Lower leg skin (tissue), 4 donors: ENCODE results near the gene KAT6B. TPM values are rescaled to one million over a fixed set of nuclear protein-coding genes. Genes with fewer than 3 reads are reported as not detected.

Experiments used
- DNase-seq, 2 donors: peaks; one replicate each; pipeline ENCODE4 v3.0.0-alpha.2; 2019; ENCODE audit warnings: low spot score in 2 of 2
- H3K4me3 ChIP-seq: fragments of 200-600 bp; sonication (generic); 2 replicates; pipeline ENCODE4 v1.5.1; 2017; ENCODE audit warnings: mild to moderate bottlenecking, low read depth; ENCODE audit not compliant: poor library complexity, severe bottlenecking
- CTCF ChIP-seq, 3 donors: fragments of 450-650 bp; IDR thresholded peaks; one replicate each; pipeline ENCODE4 v1.5.1; 2016; ENCODE audit warnings: antibody characterized with exemption in 3 of 3, mild to moderate bottlenecking in 3 of 3, moderate library complexity in 2 of 3
- POLR2A ChIP-seq, 2 donors: fragments of 450-650 bp; IDR thresholded peaks; one replicate each; pipeline ENCODE4 v1.6.1; 2016 to 2017; ENCODE audit warnings: antibody characterized with exemption in 2 of 2, mild to moderate bottlenecking in 1 of 2, moderate library complexity in 1 of 2
- WGBS, 2 donors: methylation state at CpG; one replicate each; pipeline ENCODE4 v1.1.5; 2018; 5-methylcytosine and 5-hydroxymethylcytosine counted together
- intact Hi-C: fragments of 100-400 bp; cut with DNase I; formaldehyde crosslinking; loops from one replicate; pipeline ENCODE4 v1.15.0; 2023; ENCODE audit warnings: low total_unique reads
- total RNA-seq, 4 donors: library from RNA; depleted of rRNA; stranded (reverse); fragments of >200 nt; gene quantifications; one replicate each; pipeline ENCODE4 v1.1.0, GENCODE V29; 2016

KAT6B gene
- total RNA-seq, 4 donors from 2014 or later = 17.2 to 40.1 (median 34.5) TPM

DNA sequence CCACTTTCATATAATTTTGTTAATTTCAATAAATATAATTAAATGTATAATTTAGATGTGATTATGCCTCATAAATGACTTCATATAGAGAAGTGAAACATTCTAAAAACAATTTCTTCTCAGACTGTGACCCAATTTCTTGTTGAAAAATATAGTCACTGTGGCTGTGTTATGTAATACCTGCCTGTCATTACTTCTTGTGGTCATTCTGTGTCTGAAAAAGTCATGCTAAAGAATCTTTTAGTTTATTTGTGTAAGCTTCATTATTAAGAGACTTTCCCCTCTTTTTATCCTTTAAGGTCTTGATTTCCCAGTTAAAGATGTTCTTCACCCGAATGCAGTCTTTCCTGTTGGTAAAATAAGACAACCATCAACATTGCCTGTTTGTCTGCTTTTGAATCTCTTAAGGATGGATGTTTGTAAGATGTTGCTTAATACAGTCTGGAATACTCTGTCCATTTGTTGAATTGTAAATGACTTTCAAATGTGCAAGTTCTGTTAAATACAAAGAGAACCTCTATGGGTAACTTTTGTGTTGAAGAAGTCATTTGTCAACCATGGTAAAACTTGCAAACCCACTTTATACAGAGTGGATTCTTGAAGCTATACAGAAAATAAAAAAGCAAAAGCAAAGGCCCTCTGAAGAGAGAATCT is 16.0 kb downstream of the KAT6B start:
- intact Hi-C loops = no loop called here
- DNase-seq = no peak
- 71 to 74% methylated on average over 1 of the region's 1 CpG for WGBS, 2 donors
- TF ChIP-seq POLR2A (IDR thresholded peaks at IDR 0.05) = no peak
- TF ChIP-seq CTCF (IDR thresholded peaks at IDR 0.05) = no peak
- no peak overlapping the region for H3K4me3 ChIP-seq

- TF ChIP-seq POLR2A (IDR thresholded peaks at IDR 0.05) (no peak), CTCF (IDR thresholded peaks at IDR 0.05) (no peak)
- no peak overlapping the region for H3K4me3 ChIP-seq
- intact Hi-C loops = no loop called here
- DNase-seq = no peak
- WGBS, 2 donors = 56 to 58% methylated on average over 2 of the region's 2 CpGs
Observed at GRCh38 chr10:74846958-74847357, 20.6 kb downstream of the KAT6B start.

- TF ChIP-seq CTCF (IDR thresholded peaks at IDR 0.05) = no peak
- TF ChIP-seq POLR2A (IDR thresholded peaks at IDR 0.05) = no peak
- H3K4me3 ChIP-seq = no peak overlapping the region
- intact Hi-C loops = no loop called here
- no peak for DNase-seq
Observed at GRCh38 chr10:74851831-74852230, 25.4 kb downstream of the KAT6B start.

DNA sequence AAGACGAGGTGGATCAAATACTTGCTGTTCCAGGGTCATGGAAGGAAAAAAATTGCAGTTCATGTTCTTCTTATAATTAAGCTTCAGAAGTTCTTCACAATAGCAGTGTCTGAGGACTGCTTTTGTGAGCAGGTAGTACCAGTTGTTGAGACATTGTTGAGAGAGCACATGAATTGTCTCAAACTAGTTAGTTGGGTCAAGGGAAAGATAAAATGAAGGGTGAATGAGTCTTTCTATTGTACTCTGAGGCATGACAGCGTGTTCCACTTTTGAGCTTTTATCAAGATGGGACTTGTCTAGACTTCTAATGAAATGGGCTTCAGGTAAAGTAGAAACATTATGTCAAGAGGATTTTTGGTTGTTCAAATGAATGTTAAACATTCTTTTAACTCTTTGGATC is 26.0 kb downstream of the KAT6B start:
- intact Hi-C loops = no loop called here
- WGBS, 2 donors = 38 to 57% methylated on average over 2 of the region's 2 CpGs

GRCh38 chr10:74854610-74855009 is 28.2 kb downstream of the KAT6B start:
- 64 to 65% methylated on average over 4 of the region's 4 CpGs for WGBS, 2 donors
- H3K4me3 ChIP-seq = no peak overlapping the region
- intact Hi-C loops = no loop called here
- no peak for DNase-seq
- TF ChIP-seq POLR2A (IDR thresholded peaks at IDR 0.05) (no peak), CTCF (IDR thresholded peaks at IDR 0.05) (no peak)

More for the DNA sequence above, 26.0 kb downstream of the KAT6B start:
- TF ChIP-seq POLR2A (IDR thresholded peaks at IDR 0.05) (no peak), CTCF (IDR thresholded peaks at IDR 0.05) (no peak)
- no peak for DNase-seq
- no peak overlapping the region for H3K4me3 ChIP-seq

- TF ChIP-seq CTCF (IDR thresholded peaks at IDR 0.05) = no peak
- TF ChIP-seq POLR2A (IDR thresholded peaks at IDR 0.05) = no peak
- H3K4me3 ChIP-seq = no peak overlapping the region
- no peak for DNase-seq
- WGBS, 2 donors = 54 to 55% methylated on average over 2 of the region's 2 CpGs
- intact Hi-C loops = no loop called here
Observed at GRCh38 chr10:74855027-74855426, 28.6 kb downstream of the KAT6B start.
